Muscle of leg (tissue), 11 donors: ENCODE measurements around the gene ALLC. TPM values are rescaled to one million over a fixed set of nuclear protein-coding genes. Genes with fewer than 3 reads are reported as not detected.

ENCODE experiments used
- DNase-seq: peaks from one replicate; pipeline ENCODE4 v3.0.0; 2013
- H3K27ac ChIP-seq: one replicate; pipeline ENCODE4 v1.5.1; 2013; ENCODE audit warnings: mild to moderate bottlenecking, low read length, control low read depth
- H3K27me3 ChIP-seq: one replicate; pipeline ENCODE4 v1.6.1; 2013; ENCODE audit warnings: low read length; ENCODE audit not compliant: control insufficient read depth, insufficient read depth
- H3K36me3 ChIP-seq: one replicate; pipeline ENCODE4 v1.6.1; 2013; ENCODE audit warnings: low read length; ENCODE audit not compliant: control insufficient read depth, insufficient read depth
- H3K4me1 ChIP-seq: one replicate; pipeline ENCODE4 v1.6.1; 2013; ENCODE audit warnings: low read length; ENCODE audit not compliant: control insufficient read depth, insufficient read depth
- H3K4me3 ChIP-seq: one replicate; pipeline ENCODE4 v1.5.1; 2013; ENCODE audit warnings: low read length, control low read depth
- H3K9me3 ChIP-seq: replicated peaks from 2 replicates; pipeline ENCODE4 v1.6.1; 2013; ENCODE audit warnings: low read depth, low read length; ENCODE audit not compliant: control insufficient read depth
- WGBS: methylation state at CpG from one replicate; pipeline ENCODE4 v1.1.5; 2013; ENCODE audit warnings: missing lambda C conversion rate; ENCODE audit not compliant: insufficient coverage; 5-methylcytosine and 5-hydroxymethylcytosine counted together
- polyA plus RNA-seq, 8 donors: library from polyadenylated mRNA; unstranded; fragments of 120-200 nt; gene quantifications; one replicate each; pipeline versions ENCODE4 v1.2.1 to v1.2.3, GENCODE V29; 2013; ENCODE audit warnings: inconsistent platforms in 1 of 8, low replicate concordance in 1 of 8; ENCODE audit not compliant: insufficient read length in 8 of 8, insufficient read depth in 1 of 8
- total RNA-seq: library from RNA; stranded (reverse); fragments of 120-200 nt; gene quantifications from one replicate; pipeline ENCODE4 v1.2.4, GENCODE V29; 2013

ALLC gene
- total and polyA plus RNA-seq, 9 donors = 0.09 TPM; not detected in 8

- no peaks in the 10 kb centered on the region for H3K36me3 ChIP-seq
- no peak for DNase-seq
- no peaks in the 10 kb centered on the region for H3K27me3 ChIP-seq
- WGBS = 100% methylated on average over 1 of the region's 2 CpGs
- H3K4me1 ChIP-seq = no peaks in the 10 kb centered on the region
- H3K4me3 ChIP-seq = no peak overlapping the region
- no peaks in the 10 kb centered on the region for H3K9me3 ChIP-seq
- H3K27ac ChIP-seq = no peak overlapping the region
Observed at GRCh38 chr2:3679180-3679579, 21.2 kb downstream of the ALLC start.

DNA sequence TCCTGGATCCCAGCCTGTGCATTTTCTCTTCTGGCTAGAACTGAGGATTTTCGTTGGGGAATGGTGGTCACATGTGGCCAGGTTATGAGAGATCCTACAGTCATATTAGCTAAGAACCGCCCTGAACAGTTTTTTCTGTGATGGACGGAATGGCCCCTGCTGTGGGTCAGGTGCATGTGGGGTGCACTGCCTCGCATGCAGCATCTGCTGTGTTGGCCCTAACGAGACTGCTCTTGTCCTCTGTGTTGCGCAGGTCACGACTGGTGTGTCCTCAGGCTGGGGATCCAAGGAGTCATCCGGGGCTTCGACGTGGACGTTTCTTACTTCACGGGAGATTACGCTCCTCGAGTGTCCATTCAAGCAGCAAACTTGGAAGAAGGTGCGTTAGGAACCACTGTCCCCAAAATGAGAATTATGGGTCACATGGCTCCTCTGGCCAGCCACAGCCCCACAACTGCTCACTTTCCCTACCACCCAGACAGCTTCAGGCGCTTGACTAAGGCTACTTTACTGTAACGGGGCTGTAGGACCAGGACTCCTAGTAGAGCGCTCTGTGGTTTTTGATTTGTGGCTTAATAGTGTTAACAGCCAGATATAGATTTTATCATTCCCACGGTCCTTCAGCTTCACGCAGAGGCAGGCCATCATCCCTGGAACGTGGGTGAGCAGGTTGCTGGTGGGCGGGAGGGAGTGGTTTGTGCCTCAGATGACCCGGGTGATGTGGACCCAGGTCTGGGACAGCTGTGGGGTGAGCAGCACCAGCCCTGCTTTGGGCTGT lies 21.8 kb downstream of the ALLC start:
- 87% methylated on average over 20 of the region's 23 CpGs for WGBS
- H3K27me3 ChIP-seq = no peaks in the 10 kb centered on the region
- DNase-seq = no peak
- H3K4me3 ChIP-seq = no peak overlapping the region
- H3K4me1 ChIP-seq = no peaks in the 10 kb centered on the region
- no peak overlapping the region for H3K27ac ChIP-seq
- no peaks in the 10 kb centered on the region for H3K9me3 ChIP-seq
- no peaks in the 10 kb centered on the region for H3K36me3 ChIP-seq

- no peaks in the 10 kb centered on the region for H3K36me3 ChIP-seq
- H3K9me3 ChIP-seq = no peaks in the 10 kb centered on the region
- no peak overlapping the region for H3K27ac ChIP-seq
- 88% methylated on average over 16 of the region's 18 CpGs for WGBS
- no peak for DNase-seq
- H3K4me1 ChIP-seq = no peaks in the 10 kb centered on the region
- no peaks in the 10 kb centered on the region for H3K27me3 ChIP-seq
- H3K4me3 ChIP-seq = no peak overlapping the region
Observed at GRCh38 chr2:3680548-3681345, 22.7 kb downstream of the ALLC start.

GRCh38 chr2:3681625-3682024 lies 23.6 kb downstream of the ALLC start:
- H3K9me3 ChIP-seq = no peaks in the 10 kb centered on the region
- no peaks in the 10 kb centered on the region for H3K27me3 ChIP-seq
- DNase-seq = no peak
- H3K36me3 ChIP-seq = no peaks in the 10 kb centered on the region
- H3K27ac ChIP-seq = no peak overlapping the region
- H3K4me3 ChIP-seq = no peak overlapping the region
- no peaks in the 10 kb centered on the region for H3K4me1 ChIP-seq
- no CpG with 5 or more reads among the region's 5 CpGs for WGBS

- WGBS = 40% methylated on average over 2 of the region's 6 CpGs
- no peaks in the 10 kb centered on the region for H3K9me3 ChIP-seq
- no peak overlapping the region for H3K4me3 ChIP-seq
- no peaks in the 10 kb centered on the region for H3K4me1 ChIP-seq
- no peak overlapping the region for H3K27ac ChIP-seq
- no peak for DNase-seq
- H3K36me3 ChIP-seq = no peaks in the 10 kb centered on the region
- H3K27me3 ChIP-seq = no peaks in the 10 kb centered on the region
Observed at GRCh38 chr2:3682811-3683210, 24.8 kb downstream of the ALLC start.

GRCh38 chr2:3683748-3684454 lies 25.9 kb downstream of the ALLC start:
- Histone ChIP-seq H3K27me3 (no peaks in the 10 kb centered on the region), H3K9me3 (no peaks in the 10 kb centered on the region), H3K27ac (no peak overlapping the region), H3K4me1 (no peaks in the 10 kb centered on the region), H3K4me3 (no peak overlapping the region), H3K36me3 (no peaks in the 10 kb centered on the region)
- no CpG with 5 or more reads among the region's 3 CpGs for WGBS
- no peak for DNase-seq

- Histone ChIP-seq H3K4me1 (no peaks in the 10 kb centered on the region), H3K27ac (no peak overlapping the region), H3K27me3 (no peaks in the 10 kb centered on the region), H3K4me3 (no peak overlapping the region), H3K9me3 (no peaks in the 10 kb centered on the region), H3K36me3 (no peaks in the 10 kb centered on the region)
- DNase-seq = no peak
Observed at GRCh38 chr2:3689998-3690748, 32.2 kb downstream of the ALLC start.

GRCh38 chr2:3692375-3692774 lies 34.4 kb downstream of the ALLC start:
- Histone ChIP-seq H3K27ac (no peak overlapping the region), H3K36me3 (no peaks in the 10 kb centered on the region), H3K27me3 (no peaks in the 10 kb centered on the region), H3K4me3 (no peak overlapping the region), H3K9me3 (no peaks in the 10 kb centered on the region), H3K4me1 (no peaks in the 10 kb centered on the region)
- DNase-seq = no peak

GRCh38 chr2:3696545-3696944 lies 38.5 kb downstream of the ALLC start:
- no CpG with 5 or more reads among the region's 3 CpGs for WGBS

DNA sequence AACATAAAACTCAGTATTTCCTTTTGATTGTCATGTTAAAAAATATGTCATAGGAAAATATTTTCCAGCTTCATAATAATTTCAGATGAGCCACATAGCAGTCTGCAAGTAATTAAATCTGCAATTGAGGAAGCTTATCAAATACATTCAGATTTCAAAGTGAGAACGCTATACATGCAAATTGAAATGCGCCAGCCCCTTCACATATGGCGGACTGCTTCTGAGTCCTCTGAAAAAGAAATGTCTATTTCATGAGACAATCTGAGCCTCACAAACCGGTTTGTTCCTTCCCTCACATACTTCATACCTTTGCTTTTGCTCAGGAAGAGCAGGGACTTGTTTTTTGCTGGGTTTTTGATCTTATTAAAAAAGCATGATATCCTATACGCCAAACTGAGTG lies 43.1 kb downstream of the ALLC start:
- Histone ChIP-seq H3K36me3 (no peaks in the 10 kb centered on the region), H3K4me3 (no peak overlapping the region), H3K27me3 (peaks cover 27% of the 10 kb centered on the region), H3K4me1 (no peaks in the 10 kb centered on the region), H3K9me3 (no peaks in the 10 kb centered on the region), H3K27ac (no peak overlapping the region)
- DNase-seq = no peak
- WGBS = 93% methylated on average over 3 of the region's 5 CpGs

More at GRCh38 chr2:3696545-3696944, 38.5 kb downstream of the ALLC start:
- Histone ChIP-seq H3K9me3 (no peaks in the 10 kb centered on the region), H3K4me1 (no peaks in the 10 kb centered on the region), H3K27me3 (peaks cover 8% of the 10 kb centered on the region), H3K27ac (no peak overlapping the region), H3K36me3 (no peaks in the 10 kb centered on the region), H3K4me3 (no peak overlapping the region)
- no peak for DNase-seq
